Thymus (tissue), 11 donors: ENCODE measurements around the gene RAB31. TPM values are rescaled to one million over a fixed set of nuclear protein-coding genes. Genes with fewer than 3 reads are reported as not detected.

Experiments used
- DNase-seq, 9 donors: peaks; one replicate each; pipeline ENCODE4 v3.0.0-alpha.2; 2013; ENCODE audit warnings: low spot score in 9 of 9, low read depth in 6 of 9, missing footprints in 1 of 9
- H3K27ac ChIP-seq, 2 donors: one replicate each; pipeline ENCODE4 v1.5.1; 2013; ENCODE audit warnings: control low read depth in 1 of 2, low read depth in 1 of 2, low read length in 1 of 2, mild to moderate bottlenecking in 1 of 2, moderate library complexity in 1 of 2
- H3K27me3 ChIP-seq, 2 donors: one replicate each; pipeline ENCODE4 v1.5.1; 2013; ENCODE audit warnings: low read length in 1 of 2; ENCODE audit not compliant: control insufficient read depth in 2 of 2, insufficient read depth in 1 of 2
- H3K36me3 ChIP-seq, 2 donors: one replicate each; pipeline ENCODE4 v1.5.1; 2013; ENCODE audit warnings: low read length in 1 of 2, mild to moderate bottlenecking in 1 of 2, moderate library complexity in 1 of 2; ENCODE audit not compliant: control insufficient read depth in 2 of 2, insufficient read depth in 2 of 2
- H3K4me1 ChIP-seq, 2 donors: one replicate each; pipeline ENCODE4 v1.5.1; 2013; ENCODE audit warnings: low read length in 2 of 2; ENCODE audit not compliant: control insufficient read depth in 2 of 2, insufficient read depth in 2 of 2
- H3K4me3 ChIP-seq, 2 donors: one replicate each; pipeline ENCODE4 v1.5.1; 2013; ENCODE audit warnings: low read length in 2 of 2, control low read depth in 1 of 2, mild to moderate bottlenecking in 1 of 2
- H3K9me3 ChIP-seq, 2 donors: one replicate each; pipeline ENCODE4 v1.5.1; 2013; ENCODE audit warnings: low read length in 1 of 2, mild to moderate bottlenecking in 1 of 2; ENCODE audit not compliant: control insufficient read depth in 2 of 2, insufficient read depth in 1 of 2
- WGBS: extraction: QIAGEN DNeasy Blood & Tissue Kit; methylation state at CpG from one replicate; pipeline ENCODE4 v1.1.7; 2013; 5-methylcytosine and 5-hydroxymethylcytosine counted together
- polyA plus RNA-seq: library from polyadenylated mRNA; stranded (reverse); fragments of 200-250 nt; gene quantifications from one replicate; pipeline ENCODE4 v1.2.3, GENCODE V29; 2013
- total RNA-seq: library from RNA; stranded (reverse); fragments of 120-200 nt; gene quantifications from one replicate; pipeline ENCODE4 v1.2.4, GENCODE V29; 2013
- donor health status: healthy.

RAB31 gene
- total and polyA plus RNA-seq, 2 donors: 10.1 to 17.8 TPM

- Histone ChIP-seq H3K4me3 (peak overlapping the region; percentile 38 to 57), H3K4me1 (peaks cover 11 to 17% of the 10 kb centered on the region in 2 donors), H3K27me3 (peaks cover 51 to 65% of the 10 kb centered on the region in 2 donors), H3K9me3 (peaks cover 0 to 7% of the 10 kb centered on the region in 2 donors), H3K27ac (peak overlapping the region; percentile 55 to 65), H3K36me3 (no peaks in the 10 kb centered on the region)
- no peak for DNase-seq
- 2% methylated on average over 84 of the region's 84 CpGs for WGBS
These were observed 568 bp downstream of the RAB31 start for GRCh38 chr18:9708434-9709303.

- peak overlapping the region; percentile 38 to 57 for H3K4me3 ChIP-seq
- 38% methylated on average over 18 of the region's 18 CpGs for WGBS
- no peak for DNase-seq
- peaks cover 11 to 17% of the 10 kb centered on the region in 2 donors for H3K4me1 ChIP-seq
- H3K27ac ChIP-seq: peak overlapping the region in 1 of 2 donors; percentile 31
- H3K36me3 ChIP-seq: no peaks in the 10 kb centered on the region
- peaks cover 51 to 65% of the 10 kb centered on the region in 2 donors for H3K27me3 ChIP-seq
- H3K9me3 ChIP-seq: peaks cover 0 to 7% of the 10 kb centered on the region in 2 donors
These were observed 1.3 kb downstream of the RAB31 start for GRCh38 chr18:9709304-9709877.

GRCh38 chr18:9710037-9710436 lies 1.9 kb downstream of the RAB31 start:
- Histone ChIP-seq H3K27me3 (peaks cover 51 to 63% of the 10 kb centered on the region in 2 donors), H3K4me3 (no peak overlapping the region), H3K4me1 (peaks cover 11 to 17% of the 10 kb centered on the region in 2 donors), H3K9me3 (peaks cover 0 to 7% of the 10 kb centered on the region in 2 donors), H3K27ac (no peak overlapping the region), H3K36me3 (no peaks in the 10 kb centered on the region)
- 93% methylated on average over 4 of the region's 4 CpGs for WGBS
- DNase-seq: no peak

- peak in 1 of 9 donors; percentile 33 for DNase-seq
- peaks cover 45 to 57% of the 10 kb centered on the region in 2 donors for H3K27me3 ChIP-seq
- no peak overlapping the region for H3K27ac ChIP-seq
- peaks cover 11 to 17% of the 10 kb centered on the region in 2 donors for H3K4me1 ChIP-seq
- H3K9me3 ChIP-seq: peaks cover 0 to 7% of the 10 kb centered on the region in 2 donors
- no peaks in the 10 kb centered on the region for H3K36me3 ChIP-seq
- whole genome bisulfite sequencing: 70% methylated on average over 7 of the region's 7 CpGs
- H3K4me3 ChIP-seq: no peak overlapping the region
These were observed 3.4 kb downstream of the RAB31 start for GRCh38 chr18:9711361-9712129.

- Histone ChIP-seq H3K27me3 (peaks cover 39 to 51% of the 10 kb centered on the region in 2 donors), H3K36me3 (no peaks in the 10 kb centered on the region), H3K4me1 (peaks cover 11 to 17% of the 10 kb centered on the region in 2 donors), H3K4me3 (no peak overlapping the region), H3K9me3 (peaks cover 0 to 7% of the 10 kb centered on the region in 2 donors), H3K27ac (no peak overlapping the region)
- no peak for DNase-seq
- WGBS: 91% methylated on average over 5 of the region's 5 CpGs
These were observed 4.1 kb downstream of the RAB31 start for GRCh38 chr18:9712130-9712577.

GRCh38 chr18:9712611-9713010 lies 4.5 kb downstream of the RAB31 start:
- Histone ChIP-seq H3K4me3 (no peak overlapping the region), H3K4me1 (peaks cover 11 to 15% of the 10 kb centered on the region in 2 donors), H3K36me3 (no peaks in the 10 kb centered on the region), H3K27me3 (peaks cover 36 to 47% of the 10 kb centered on the region in 2 donors), H3K27ac (no peak overlapping the region), H3K9me3 (peaks cover 0 to 7% of the 10 kb centered on the region in 2 donors)
- 81% methylated on average over 3 of the region's 3 CpGs for WGBS
- DNase-seq: no peak

GRCh38 chr18:9714266-9715087 lies 6.4 kb downstream of the RAB31 start:
- H3K36me3 ChIP-seq: no peaks in the 10 kb centered on the region
- no peak overlapping the region for H3K4me3 ChIP-seq
- peaks cover 0 to 4% of the 10 kb centered on the region in 2 donors for H3K9me3 ChIP-seq
- peaks cover 17 to 30% of the 10 kb centered on the region in 2 donors for H3K27me3 ChIP-seq
- 97% methylated on average over 10 of the region's 10 CpGs for WGBS
- H3K4me1 ChIP-seq: peaks cover 0 to 2% of the 10 kb centered on the region in 2 donors
- no peak for DNase-seq
- H3K27ac ChIP-seq: no peak overlapping the region

- peaks cover 0 to 4% of the 10 kb centered on the region in 2 donors for H3K9me3 ChIP-seq
- no peak overlapping the region for H3K27ac ChIP-seq
- H3K4me1 ChIP-seq: peaks cover 0 to 2% of the 10 kb centered on the region in 2 donors
- H3K4me3 ChIP-seq: no peak overlapping the region
- H3K36me3 ChIP-seq: no peaks in the 10 kb centered on the region
- H3K27me3 ChIP-seq: peaks cover 12 to 25% of the 10 kb centered on the region in 2 donors
- WGBS: 98% methylated on average over 3 of the region's 3 CpGs
- DNase-seq: no peak
These were observed 6.9 kb downstream of the RAB31 start for GRCh38 chr18:9715088-9715343.
